DMS53 (cell line): Measurements from ENCODE around the gene ZNF775.
"Not testable (repeated sequence)": the region's sequence is repeated elsewhere in the genome, so short reads cannot be mapped to it uniquely, and the experiment has no call there.

Experiments
- DNase-seq: peaks from one replicate; lab custom pipeline; 2025; lab: John Stamatoyannopoulos, UW

ZNF775 gene

GRCh38 chr7:150382123-150382843, 3.2 kb downstream of the ZNF775 start:
- peak; percentile 92 for DNase-seq

GRCh38 chr7:150382844-150383225, 3.7 kb downstream of the ZNF775 start:
- DNase-seq: peak; percentile 79

GRCh38 chr7:150383710-150384397, 4.7 kb downstream of the ZNF775 start:
- peak; percentile 99 for DNase-seq

DNA sequence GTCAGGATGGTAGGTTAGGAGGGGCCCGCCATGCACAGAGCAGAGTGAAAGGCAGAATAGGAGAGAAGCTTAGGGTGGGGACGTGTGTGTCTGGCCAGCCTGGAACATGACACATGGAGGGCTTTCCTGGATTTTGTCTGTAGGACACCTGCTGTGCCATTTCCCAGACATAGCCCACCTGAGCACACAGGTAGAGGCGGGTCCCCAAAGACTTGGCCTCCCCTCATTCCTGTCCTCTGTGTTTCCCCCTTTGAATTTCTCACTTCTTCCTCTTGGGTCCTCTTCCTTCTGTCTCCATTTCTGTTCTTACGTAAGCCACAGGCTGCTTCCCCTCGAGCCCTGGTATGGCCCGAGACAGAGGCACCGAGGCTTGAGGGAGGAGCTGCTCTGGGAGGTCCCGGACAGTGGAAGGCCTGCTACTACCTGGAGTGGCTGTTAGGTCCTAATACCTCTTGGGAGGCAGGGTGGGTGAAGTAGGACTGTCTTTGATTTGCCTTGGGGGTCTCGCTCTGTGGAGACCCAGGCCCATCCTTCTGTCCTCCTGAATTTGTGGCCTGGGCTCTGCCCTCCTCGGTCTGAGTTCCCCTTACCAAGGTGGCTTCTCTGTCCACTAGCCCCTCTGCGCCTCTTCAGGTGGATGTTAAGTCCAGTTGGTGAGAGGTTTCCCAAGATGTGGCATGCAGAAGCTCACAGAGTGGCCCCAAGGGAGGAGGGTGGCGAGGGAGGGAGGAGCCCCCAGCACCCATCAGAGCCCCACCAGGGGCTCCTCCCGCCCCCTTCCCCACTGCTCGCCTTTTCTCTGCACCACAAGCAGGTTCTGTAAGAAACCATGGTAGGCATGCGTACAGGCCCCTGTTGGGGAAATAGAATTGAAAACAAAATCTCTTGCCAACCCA, 5.5 kb downstream of the ZNF775 start:
- no peak for DNase-seq

DNA sequence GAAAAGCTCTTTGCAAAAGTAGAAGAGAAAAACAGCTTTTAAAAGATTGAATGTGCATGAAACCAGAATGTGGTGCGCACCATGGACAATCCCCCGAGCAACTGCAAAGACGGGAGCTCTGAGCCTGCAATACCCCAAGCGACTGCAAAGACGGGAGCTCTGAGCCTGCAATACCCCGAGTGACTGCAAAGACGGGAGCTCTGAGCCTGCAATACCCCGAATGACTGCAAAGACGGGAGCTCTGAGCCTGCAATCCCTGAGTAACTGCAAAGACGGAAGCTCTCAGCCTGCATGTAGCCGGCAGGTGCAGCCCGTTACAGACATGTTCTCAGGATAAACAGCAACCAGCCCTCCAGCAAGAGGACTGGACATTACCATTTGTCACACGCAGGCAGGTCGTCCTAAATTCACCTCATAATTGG, 6.2 kb downstream of the ZNF775 start:
- no peak for DNase-seq

- not testable (repeated sequence) for DNase-seq
These were observed 6.8 kb downstream of the ZNF775 start for GRCh38 chr7:150385884-150386283.

- no peak for DNase-seq
These were observed 9.2 kb downstream of the ZNF775 start for GRCh38 chr7:150388306-150388705.

DNA sequence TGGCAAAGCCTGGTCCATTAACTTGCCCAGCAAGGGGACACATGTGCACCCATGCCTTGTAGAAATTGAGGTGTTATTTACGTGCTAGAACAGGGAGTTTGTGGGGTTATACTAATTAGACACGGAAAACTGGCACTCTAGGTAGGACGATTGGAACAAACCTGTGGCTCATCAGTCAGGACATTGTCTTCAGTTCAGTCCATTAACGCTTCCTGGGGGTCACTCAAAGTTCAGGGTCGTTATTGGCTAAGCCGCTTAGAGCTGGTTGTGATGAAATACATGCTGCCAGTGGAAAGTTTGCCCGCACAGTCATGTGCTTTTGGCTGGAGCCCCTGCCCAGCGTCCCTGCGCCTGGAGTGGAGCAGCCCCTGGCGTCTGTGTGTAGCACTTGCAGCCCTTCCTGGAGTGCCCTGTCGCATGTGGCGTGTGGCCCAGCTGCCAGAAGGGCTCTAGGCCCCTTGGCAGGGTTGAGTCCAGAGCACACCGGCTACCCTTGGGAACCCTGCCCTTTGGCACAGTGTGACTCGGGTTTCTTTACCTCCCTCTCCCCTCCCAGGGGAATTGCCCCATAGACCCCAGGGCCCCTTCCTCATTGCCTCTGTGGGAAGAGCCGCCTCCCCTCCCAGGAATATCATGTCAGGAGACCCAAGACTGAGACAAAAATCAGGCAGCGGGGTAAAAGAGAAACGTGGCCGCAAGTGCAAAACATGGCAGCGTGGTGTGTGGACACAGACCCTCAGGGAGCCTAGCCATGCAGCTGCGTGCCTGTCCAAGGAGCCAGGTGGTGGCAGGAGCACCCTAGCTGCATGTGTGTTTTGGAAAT, 9.8 kb downstream of the ZNF775 start:
- peak; percentile 30 for DNase-seq

DNA sequence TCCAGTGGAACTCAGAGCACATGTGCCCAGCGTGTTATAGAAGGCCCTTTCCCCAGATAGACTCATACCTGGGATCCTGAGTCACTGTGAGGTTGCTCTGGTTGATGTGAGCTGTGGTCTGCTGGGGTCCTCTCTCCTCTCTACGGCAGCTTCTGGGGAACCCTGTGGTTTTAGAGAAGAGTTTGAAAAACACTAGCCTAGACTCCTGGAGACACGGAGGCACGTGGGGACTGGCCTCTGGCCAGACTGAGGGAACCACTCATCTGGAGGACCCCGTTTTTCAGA, 10.3 kb downstream of the ZNF775 start:
- no peak for DNase-seq

DNA sequence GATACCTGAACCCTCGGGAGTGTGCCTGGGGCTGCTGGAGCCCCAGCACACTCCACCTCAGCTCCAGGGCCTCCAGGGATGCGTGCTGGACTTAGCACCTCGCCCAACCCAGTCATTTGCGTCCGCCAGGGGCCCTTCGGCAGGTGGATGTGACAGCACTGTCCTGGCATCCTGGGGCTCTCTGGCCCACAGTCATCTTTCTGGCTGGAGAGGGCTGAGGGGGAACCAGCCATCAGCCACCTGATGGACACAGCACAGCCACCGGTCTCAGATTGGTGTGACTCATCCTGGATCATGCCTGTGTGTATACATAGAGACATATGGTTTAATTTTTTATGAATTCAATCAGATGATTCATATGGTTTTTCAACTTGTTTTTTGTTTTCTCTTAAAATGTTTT, 11.1 kb downstream of the ZNF775 start:
- DNase-seq: peak; percentile 29

- DNase-seq: no peak
These were observed 14.2 kb downstream of the ZNF775 start for GRCh38 chr7:150393325-150393724.

DNA sequence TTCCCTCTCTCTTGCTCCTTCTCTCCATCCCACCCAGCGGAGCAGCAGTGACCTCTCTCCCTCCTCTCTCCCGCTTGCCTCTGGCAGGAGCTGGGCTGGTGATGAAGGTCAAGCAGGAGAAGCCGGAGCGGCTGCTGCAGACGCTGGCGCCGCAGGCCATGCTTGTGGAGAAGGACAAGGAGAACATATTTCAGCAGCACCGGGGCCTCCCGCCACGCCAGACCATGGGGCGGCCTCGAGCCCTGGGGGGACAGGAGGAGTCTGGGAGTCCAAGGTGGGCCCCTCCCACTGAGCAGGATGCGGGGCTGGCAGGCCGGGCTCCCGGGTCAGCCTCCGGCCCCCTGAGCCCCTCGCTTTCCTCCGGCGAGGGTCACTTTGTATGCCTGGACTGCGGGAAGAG, 17.3 kb downstream of the ZNF775 start:
- DNase-seq: no peak

- DNase-seq: no peak
These were observed 17.7 kb downstream of the ZNF775 start for GRCh38 chr7:150396851-150397260.

- DNase-seq: no peak
These were observed 18.4 kb downstream of the ZNF775 start for GRCh38 chr7:150397346-150398107.

- DNase-seq: no peak
These were observed 19.2 kb downstream of the ZNF775 start for GRCh38 chr7:150398108-150398964.

DNA sequence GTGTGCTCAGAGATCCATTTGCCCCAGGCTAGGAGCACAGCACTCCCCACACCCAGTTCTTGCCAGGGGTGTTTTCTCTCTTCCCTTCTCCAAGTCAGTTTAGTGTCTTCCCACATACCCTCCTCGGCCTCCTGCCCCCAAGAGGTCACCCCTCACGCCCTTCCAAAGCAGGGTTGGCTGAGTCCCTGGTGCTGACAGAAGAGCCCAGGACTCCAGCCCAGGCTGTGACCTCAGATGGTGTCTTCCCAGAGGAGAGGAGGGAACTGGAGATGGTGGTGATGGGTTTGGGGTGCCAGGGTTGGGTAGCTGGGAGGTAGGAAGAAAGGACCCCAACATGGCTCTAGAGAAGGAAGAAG, 19.8 kb downstream of the ZNF775 start:
- DNase-seq: no peak

- no peak for DNase-seq
These were observed 20.4 kb downstream of the ZNF775 start for GRCh38 chr7:150399421-150400007.

DNA sequence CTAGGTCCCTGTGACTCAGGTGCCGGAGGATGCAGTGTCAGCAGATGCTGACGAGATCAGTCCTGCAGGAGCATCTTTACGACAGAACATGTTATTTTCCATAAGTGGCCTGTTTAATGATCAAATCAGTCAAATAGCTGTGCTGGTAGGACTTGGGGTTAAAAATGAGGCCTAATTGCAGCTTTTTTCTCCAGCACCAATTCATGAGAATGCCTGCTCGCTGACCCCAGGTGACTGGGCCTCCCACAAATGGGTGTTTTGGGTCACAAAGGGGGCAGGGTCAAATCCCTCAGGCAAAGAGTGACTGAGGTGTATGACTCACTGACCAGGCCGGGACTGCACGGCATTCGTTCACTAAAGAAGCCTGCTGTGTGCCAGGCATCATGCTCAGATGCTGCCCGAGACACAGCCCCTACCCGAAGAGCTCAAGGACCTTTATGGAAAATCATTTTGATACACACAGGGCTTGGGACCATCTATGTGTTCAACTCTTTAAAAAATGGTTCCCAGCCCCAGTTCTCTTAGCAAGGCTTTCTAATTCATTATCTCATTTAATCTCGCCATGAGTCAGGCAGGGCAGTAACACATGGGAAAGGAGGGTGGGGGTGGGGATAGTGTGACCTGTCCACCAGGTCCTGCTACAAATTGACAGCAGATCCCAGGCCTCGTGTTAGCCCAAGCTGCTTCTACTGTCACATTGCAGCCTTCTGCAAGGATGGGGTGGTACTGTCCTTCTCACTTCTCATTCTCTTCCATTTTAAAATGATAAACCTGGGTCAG, 21.1 kb downstream of the ZNF775 start:
- no peak for DNase-seq

DNA sequence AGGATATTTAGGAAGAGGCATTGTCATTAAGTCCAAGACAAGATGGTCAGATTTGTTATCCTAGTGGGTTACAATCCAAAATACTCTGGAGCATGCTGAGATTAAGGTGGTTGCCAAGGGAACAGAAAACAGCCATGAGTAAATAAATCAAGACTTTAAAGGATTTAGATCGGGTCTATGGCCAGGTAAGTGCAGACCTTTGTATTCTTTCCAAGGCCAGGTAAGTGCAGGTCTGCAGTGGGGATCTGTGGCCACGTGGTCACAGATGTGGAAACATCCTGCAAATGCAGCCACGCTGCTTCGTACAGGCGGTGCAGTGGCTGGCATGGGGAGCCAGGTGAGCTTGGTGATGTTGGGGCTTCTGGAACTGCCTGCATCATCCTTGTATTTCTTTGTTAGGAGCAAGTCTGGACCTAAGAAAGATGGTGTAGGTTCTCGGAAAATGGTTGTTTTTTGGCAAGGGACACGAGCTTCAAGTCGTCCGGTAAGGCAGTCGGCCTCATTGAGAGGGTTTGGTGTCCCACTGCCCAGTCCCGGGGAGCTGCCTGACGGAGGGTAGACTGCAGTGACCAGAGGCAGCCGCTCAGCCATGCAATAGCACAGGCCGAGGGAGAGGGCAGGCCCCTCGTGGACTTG, 21.8 kb downstream of the ZNF775 start:
- peak; percentile 39 for DNase-seq
